ENCODE measurements around the gene BMP6.

BMP6 gene

DNA sequence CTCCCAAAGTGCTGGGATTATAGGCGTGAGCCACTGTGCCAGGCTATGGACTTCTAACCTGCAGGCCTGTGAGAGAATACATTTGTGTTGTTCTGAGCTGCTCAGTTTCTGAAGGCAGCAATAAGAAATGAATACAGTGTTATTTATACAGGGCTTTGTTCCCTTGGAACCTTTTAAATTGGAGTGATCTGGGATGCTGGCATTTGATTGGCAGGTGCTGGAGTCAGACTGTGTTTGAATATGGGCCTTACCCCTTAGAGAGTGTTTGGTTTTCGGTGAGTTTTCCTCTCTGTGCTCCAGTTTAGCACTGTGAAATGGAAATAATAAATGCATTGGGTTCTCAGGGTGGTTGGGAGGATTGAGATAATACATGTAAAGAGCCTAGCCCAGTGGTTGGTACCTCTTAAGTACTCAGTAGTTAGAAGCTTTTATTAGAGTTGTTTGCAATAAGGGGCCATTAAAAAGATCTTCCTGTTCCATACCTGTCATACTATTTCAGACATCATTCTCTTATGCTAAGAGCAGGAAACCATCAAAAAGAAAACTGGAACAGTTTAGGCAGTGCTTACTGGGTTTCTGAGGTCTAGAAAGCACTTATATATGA, 22.1 kb downstream of the BMP6 start:
- H3K27ac ChIP-seq: no peak overlapping the region
- no peak for TF ChIP-seq CTCF (conservative IDR thresholded peaks at IDR 0.05)

DNA sequence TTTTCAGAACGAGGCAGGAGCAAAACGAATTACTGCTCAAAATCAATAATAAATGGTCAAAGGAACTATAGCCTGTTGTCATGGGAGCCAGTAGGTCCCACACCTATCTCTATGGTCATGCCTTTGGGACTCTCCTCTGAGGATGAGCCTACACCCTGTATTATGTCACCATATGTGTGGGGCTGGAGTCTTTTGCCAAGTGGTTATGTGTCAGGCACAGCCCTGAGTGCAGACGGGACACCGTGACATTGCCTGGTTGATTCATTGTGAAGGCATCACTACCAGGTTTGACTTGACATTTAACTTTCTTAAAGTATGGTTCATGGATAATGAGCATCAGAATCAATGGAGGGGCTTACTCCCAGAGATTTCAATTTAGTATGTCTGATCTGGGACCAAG, 23.6 kb downstream of the BMP6 start:
- no peak overlapping the region for H3K27ac ChIP-seq
- no peak for TF ChIP-seq CTCF (conservative IDR thresholded peaks at IDR 0.05)

- no peak overlapping the region for H3K27ac ChIP-seq
- TF ChIP-seq CTCF (conservative IDR thresholded peaks at IDR 0.05): no peak
Measured at GRCh38 chr6:7750197-7750596, 24.3 kb downstream of the BMP6 start.

DNA sequence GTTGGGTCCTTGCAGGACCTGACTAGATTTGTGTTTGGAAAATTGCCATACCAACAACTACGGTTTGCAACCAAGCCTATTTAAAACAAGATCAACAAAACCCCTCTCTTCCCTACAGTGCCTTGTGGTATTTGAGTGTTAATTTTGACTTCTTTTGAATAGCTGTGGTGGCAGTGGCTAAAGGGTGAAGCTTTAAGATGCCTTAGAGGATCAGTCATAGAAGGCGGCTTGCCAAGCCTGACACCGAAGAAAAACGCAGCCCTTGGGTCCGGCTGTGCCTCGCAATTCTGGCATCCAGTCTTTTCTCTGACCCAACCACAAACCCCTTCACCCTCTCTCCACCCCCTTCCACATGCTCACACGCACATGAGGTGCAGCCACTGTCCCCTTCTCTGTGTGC, 32.6 kb downstream of the BMP6 start:
- no peak for TF ChIP-seq CTCF (conservative IDR thresholded peaks at IDR 0.05)
- H3K27ac ChIP-seq: no peak overlapping the region

GRCh38 chr6:7759320-7759719, 33.4 kb downstream of the BMP6 start:
- TF ChIP-seq CTCF (conservative IDR thresholded peaks at IDR 0.05): no peak
- H3K27ac ChIP-seq: no peak overlapping the region

- TF ChIP-seq CTCF (conservative IDR thresholded peaks at IDR 0.05): no peak
- H3K27ac ChIP-seq: no peak overlapping the region
Measured at GRCh38 chr6:7761051-7761450, 35.2 kb downstream of the BMP6 start.

DNA sequence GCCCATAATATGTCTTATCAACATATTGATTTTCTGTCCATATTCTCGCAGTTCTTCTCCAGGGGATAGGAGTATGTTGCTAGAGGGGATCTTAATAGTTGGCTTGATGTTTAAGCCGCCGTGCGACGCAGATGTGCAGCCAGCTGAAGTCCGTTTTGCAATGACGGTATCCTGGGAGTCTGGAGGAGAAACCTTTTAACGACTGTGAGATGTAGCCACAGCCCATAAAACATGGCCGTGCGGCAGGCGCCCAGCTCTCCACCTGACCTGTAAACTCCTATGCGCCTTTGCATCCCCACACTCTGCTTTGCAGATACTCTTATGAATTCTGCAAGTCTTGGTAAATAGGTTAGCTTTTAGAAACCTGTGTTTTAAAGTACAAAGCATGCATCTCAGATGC, 36.9 kb downstream of the BMP6 start:
- H3K27ac ChIP-seq: no peak overlapping the region
- TF ChIP-seq CTCF (conservative IDR thresholded peaks at IDR 0.05): no peak
